HepG2 (cell line): Measurements from ENCODE around the gene CDO1. TPM values are rescaled to one million over a fixed set of nuclear protein-coding genes. Genes with fewer than 3 reads are reported as not detected.

ENCODE experiments used
- ARNT2 ChIP-seq: sonication (generic); formaldehyde crosslinking; IDR thresholded peaks from 2 replicates; pipeline ENCODE4 v1.8.0; 2022; ENCODE audit warnings: mild to moderate bottlenecking, low read depth, missing genetic modification reagents, moderate library complexity
- NFRKB ChIP-seq: fragments of 450-650 bp; IDR thresholded peaks from 2 replicates; pipeline ENCODE4 v1.6.1; 2017
- NFYC ChIP-seq: IDR thresholded peaks from 2 replicates; pipeline ENCODE4 v1.6.1; 2016; ENCODE audit warnings: missing genetic modification reagents, missing compliant biosample characterization
- POGK ChIP-seq: sonication (generic); formaldehyde crosslinking; conservative IDR thresholded peaks from 2 replicates; pipeline ENCODE4 v1.8.0; 2022; ENCODE audit warnings: mild to moderate bottlenecking, moderate library complexity, missing genetic modification reagents
- POLR2AphosphoS5 ChIP-seq: IDR thresholded peaks from 2 replicates; pipeline ENCODE4 v1.6.1; 2012; ENCODE audit warnings: low read depth, low read length
- RBM39 ChIP-seq: fragments of 200-400 bp; formaldehyde crosslinking; IDR thresholded peaks from one replicate; pipeline ENCODE4 v1.6.1; 2018; ENCODE audit warnings: antibody characterized with exemption, mild to moderate bottlenecking, low read depth, low read length; ENCODE audit not compliant: poor library complexity, severe bottlenecking
- ZFP37 ChIP-seq: sonication (generic); formaldehyde crosslinking; IDR thresholded peaks from 2 replicates; pipeline ENCODE4 v1.4.0; 2020; ENCODE audit warnings: missing genetic modification reagents, borderline replicate concordance
- ZFP41 ChIP-seq: sonication (generic); formaldehyde crosslinking; IDR thresholded peaks from 2 replicates; pipeline ENCODE4 v1.4.0; 2020; ENCODE audit warnings: mild to moderate bottlenecking, missing genetic modification reagents, borderline replicate concordance
- ZNF207 ChIP-seq: fragments of 450-650 bp; IDR thresholded peaks from 2 replicates; pipeline ENCODE4 v1.6.1; 2016; ENCODE audit warnings: antibody characterized with exemption, borderline replicate concordance
- ZNF263 ChIP-seq: sonication (generic); formaldehyde crosslinking; IDR thresholded peaks from 2 replicates; pipeline ENCODE4 v1.4.0; 2020; ENCODE audit warnings: missing genetic modification reagents
- ZNF280B ChIP-seq: sonication (generic); formaldehyde crosslinking; IDR thresholded peaks from 2 replicates; pipeline ENCODE4 v1.5.0; 2020; ENCODE audit warnings: missing genetic modification reagents, mild to moderate bottlenecking, borderline replicate concordance
- ZNF282 ChIP-seq: fragments of 450-650 bp; IDR thresholded peaks from 2 replicates; pipeline ENCODE4 v1.6.1; 2018; ENCODE audit not compliant: partially characterized antibody
- ZNF414 ChIP-seq: sonication (generic); formaldehyde crosslinking; IDR thresholded peaks from 2 replicates; pipeline ENCODE4 v1.5.0; 2020; ENCODE audit warnings: missing genetic modification reagents
- ZNF550 ChIP-seq: sonication (generic); formaldehyde crosslinking; IDR thresholded peaks from 2 replicates; pipeline ENCODE4 v1.4.0; 2020; ENCODE audit warnings: mild to moderate bottlenecking, missing genetic modification reagents, borderline replicate concordance
- ZNF557 ChIP-seq: sonication (generic); formaldehyde crosslinking; IDR thresholded peaks from 2 replicates; pipeline ENCODE4 v1.4.0; 2020; ENCODE audit warnings: missing genetic modification reagents
- ZNF558 ChIP-seq: sonication (generic); formaldehyde crosslinking; IDR thresholded peaks from 2 replicates; pipeline ENCODE4 v1.9.0; 2022; ENCODE audit warnings: mild to moderate bottlenecking, missing genetic modification reagents, borderline replicate concordance
- ZNF639 ChIP-seq: conservative IDR thresholded peaks from 2 replicates; pipeline ENCODE4 v1.6.1; 2018; ENCODE audit warnings: missing genetic modification reagents
- ZNF670 ChIP-seq: sonication (generic); formaldehyde crosslinking; IDR thresholded peaks from 2 replicates; pipeline ENCODE4 v1.8.0; 2022; ENCODE audit warnings: mild to moderate bottlenecking, missing genetic modification reagents, borderline replicate concordance
- ZSCAN21 ChIP-seq: sonication (generic); formaldehyde crosslinking; IDR thresholded peaks from 2 replicates; pipeline ENCODE4 v1.8.0; 2022; ENCODE audit warnings: mild to moderate bottlenecking, missing genetic modification reagents, moderate library complexity, borderline replicate concordance
- ZSCAN31 ChIP-seq: sonication (generic); formaldehyde crosslinking; IDR thresholded peaks from 2 replicates; pipeline ENCODE4 v1.5.0; 2020; ENCODE audit warnings: low read depth, mild to moderate bottlenecking, missing genetic modification reagents
- polyA plus RNA-seq, 8 experiments: library from polyadenylated mRNA; depleted of rRNA in 3 of 8; stranded (reverse) in 7 of 8; unstranded in 1 of 8; fragments of >200 nt; fragmentation: Illumina TruSeq in 4 of 8; extraction: Trizol in 4 of 8; gene quantifications; 2 replicates each; pipeline versions ENCODE4 v1.2.1 to v1.2.3, GENCODE V29; 2011 to 2016; ENCODE audit warnings: low read depth in 4 of 8, missing spikeins in 1 of 8, mixed read lengths in 1 of 8; ENCODE audit not compliant: insufficient read depth in 1 of 8
- total RNA-seq, 5 experiments: library from RNA; depleted of rRNA; stranded (reverse); fragments of >200 nt; fragmentation: Illumina TruSeq; extraction: Trizol; gene quantifications; 2 replicates each; pipeline ENCODE4 v1.2.3, GENCODE V29; 2016; ENCODE audit warnings: low read depth in 1 of 5

Gene CDO1
- total and polyA plus RNA-seq, 2 of the 13 experiments (the other 11 are each of a cell fraction or from before 2014, with no cell fraction given), result 3.2 to 4.4 TPM

- TF ChIP-seq NFRKB (no peak), ZNF558 (no peak), ZSCAN21 (CRISPR knock-in tag) (no peak), ARNT2 (0 out of 2 replicates have a peak, but pooled peaks have one; percentile 53), ZFP37 (CRISPR knock-in tag) (no peak), ZNF207 (no peak), ZNF282 (no peak), ZNF414 (CRISPR knock-in tag) (no peak), POGK (CRISPR knock-in tag) (no peak), ZNF263 (CRISPR knock-in tag) (no peak), NFYC (no peak), RBM39 (no peak), ZNF639 (no peak), ZNF670 (CRISPR knock-in tag) (no peak), ZNF280B (CRISPR knock-in tag) (peak; percentile 54; the same call in 1 of the 2 replicates), POLR2AphosphoS5 (peak; percentile 83), ZNF557 (CRISPR knock-in tag) (no peak), ZNF550 (CRISPR knock-in tag) (no peak), ZFP41 (CRISPR knock-in tag) (no peak), ZSCAN31 (CRISPR knock-in tag) (peak; percentile 51; the same call in 1 of the 2 replicates)
Measured at GRCh38 chr5:115816226-115817081, at the start of gene CDO1 (continued).
